H1 (cell line): ENCODE measurements around the gene CFAP74. TPM values are rescaled to one million over a fixed set of nuclear protein-coding genes. Genes with fewer than 3 reads are reported as not detected.
A peak's percentile ranks its signal among the peaks of the same experiment; 100 is the strongest.

Experiments used
- CTCF ChIA-PET: fragments of 300-600 bp; sonication (Branson Sonifier 250); formaldehyde crosslinking; loops from one replicate; lab custom pipeline; 2021; ENCODE audit not compliant: partially characterized antibody; lab: Charles Lee
- POLR2A ChIA-PET: fragments of 300-600 bp; sonication (Branson Sonifier 250); formaldehyde crosslinking; loops from one replicate; lab custom pipeline; 2021; ENCODE audit warnings: inconsistent platforms; ENCODE audit not compliant: partially characterized antibody; lab: Charles Lee
- DNase-seq, 2 experiments: peaks; one replicate each; pipeline versions ENCODE4 v3.0.0 to v3.0.0-alpha.2; 2010 to 2022; ENCODE audit warnings: low spot score in 2 of 2, low read depth in 1 of 2, mixed read lengths in 1 of 2
- FAIRE-seq: peaks from 2 replicates; lab custom pipeline; 2011; peaks lifted over from hg19 to GRCh38; lab: Jason Lieb, UNC
- H2AFZ ChIP-seq: 2 replicates; pipeline ENCODE4 v1.8.1; 2012; ENCODE audit warnings: low read length, inconsistent platforms
- H2AK5ac ChIP-seq: 2 replicates; pipeline ENCODE4 v1.6.1; 2013; ENCODE audit warnings: low read depth, low read length
- H2BK120ac ChIP-seq: replicated peaks from 2 replicates; pipeline ENCODE3; 2013; ENCODE audit warnings: low read depth, low read length, inconsistent platforms
- H2BK12ac ChIP-seq: 2 replicates; pipeline ENCODE4 v1.6.1; 2013; ENCODE audit warnings: low read depth, low read length
- H2BK15ac ChIP-seq: 2 replicates; pipeline ENCODE4 v1.6.1; 2013; ENCODE audit warnings: low read length
- H2BK20ac ChIP-seq: 2 replicates; pipeline ENCODE4 v1.6.1; 2013; ENCODE audit warnings: low read length
- H2BK5ac ChIP-seq: 2 replicates; pipeline ENCODE4 v1.6.1; 2013; ENCODE audit warnings: low read depth, low read length
- H3K14ac ChIP-seq: 2 replicates; pipeline ENCODE4 v1.6.1; 2013; ENCODE audit warnings: inconsistent platforms; ENCODE audit not compliant: insufficient read length
- H3K18ac ChIP-seq: 2 replicates; pipeline ENCODE4 v1.6.1; 2013; ENCODE audit warnings: low read length; ENCODE audit errors: extremely low read depth
- H3K23ac ChIP-seq: 2 replicates; pipeline ENCODE4 v1.6.1; 2013; ENCODE audit warnings: inconsistent platforms; ENCODE audit not compliant: insufficient read length
- H3K23me2 ChIP-seq: 2 replicates; pipeline ENCODE4 v1.6.1; 2013; ENCODE audit warnings: low read depth, low read length
- H3K27ac ChIP-seq: 2 replicates; pipeline ENCODE4 v1.6.1; 2011; ENCODE audit warnings: low read depth, low read length, inconsistent platforms
- H3K27me3 ChIP-seq, 4 experiments: replicated peaks in 1 of 4; 1 replicate in 1 of 4; 2 replicates in 3 of 4; pipeline versions ENCODE4 v1.6.1 to v1.8.1; 2011 to 2013; ENCODE audit warnings: low read length in 3 of 4, mild to moderate bottlenecking in 3 of 4, inconsistent platforms in 2 of 4, mixed read lengths in 2 of 4, moderate library complexity in 1 of 4; ENCODE audit not compliant: control insufficient read depth in 3 of 4, insufficient read depth in 3 of 4; ENCODE audit errors: extremely low read depth in 1 of 4
- H3K36me3 ChIP-seq, 4 experiments: 2 replicates each; pipeline versions ENCODE4 v1.6.1 to v1.8.1; 2011 to 2013; ENCODE audit warnings: mild to moderate bottlenecking in 4 of 4, low read length in 3 of 4, moderate library complexity in 2 of 4, control low read depth in 1 of 4, inconsistent platforms in 1 of 4; ENCODE audit not compliant: insufficient read depth in 4 of 4, control insufficient read depth in 2 of 4
- H3K4ac ChIP-seq: replicated peaks from 2 replicates; pipeline ENCODE3; 2013; ENCODE audit warnings: low read length, low read depth, mixed read lengths, inconsistent platforms; ENCODE audit not compliant: insufficient read length
- H3K4me1 ChIP-seq, 4 experiments: replicated peaks in 1 of 4; 1 replicate in 1 of 4; 2 replicates in 3 of 4; pipeline versions ENCODE4 v1.6.1 to v1.8.1; 2011 to 2013; ENCODE audit warnings: low read length in 3 of 4, inconsistent platforms in 2 of 4, mixed read lengths in 1 of 4; ENCODE audit not compliant: insufficient read depth in 4 of 4, control insufficient read depth in 3 of 4
- H3K4me2 ChIP-seq, 2 experiments: 2 replicates each; pipeline versions ENCODE4 v1.6.1 to v1.8.1; 2011 to 2013; ENCODE audit warnings: low read depth in 2 of 2, low read length in 2 of 2, control low read depth in 1 of 2, inconsistent platforms in 1 of 2, mild to moderate bottlenecking in 1 of 2; ENCODE audit not compliant: insufficient read depth in 1 of 2
- H3K4me3 ChIP-seq, 4 experiments: fragments of 200-600, 300-600 bp in 1 of 4; sonication (generic), shearing (Covaris generic), sonication (Bioruptor Twin) in 1 of 4; 2 replicates each; pipeline versions ENCODE4 v1.5.1 to v1.8.1; 2011 to 2016; ENCODE audit warnings: low read length in 4 of 4, low read depth in 3 of 4, control low read depth in 2 of 4, inconsistent platforms in 2 of 4, mild to moderate bottlenecking in 2 of 4, mixed read lengths in 1 of 4, moderate library complexity in 1 of 4; ENCODE audit not compliant: insufficient read depth in 2 of 4; ENCODE audit errors: extremely low read depth in 1 of 4
- H3K56ac ChIP-seq: replicated peaks from 2 replicates; pipeline ENCODE3; 2013; ENCODE audit warnings: low read depth, mild to moderate bottlenecking, mixed read lengths, low read length, inconsistent platforms; ENCODE audit not compliant: insufficient read length
- H3K79me1 ChIP-seq: 2 replicates; pipeline ENCODE4 v1.6.1; 2013; ENCODE audit warnings: low read depth, low read length, control low read depth
- H3K79me2 ChIP-seq, 2 experiments: 2 replicates each; pipeline versions ENCODE4 v1.6.1 to v1.8.1; 2012 to 2013; ENCODE audit warnings: low read length in 2 of 2, mild to moderate bottlenecking in 2 of 2, inconsistent platforms in 1 of 2; ENCODE audit not compliant: insufficient read depth in 2 of 2, control insufficient read depth in 1 of 2
- H3K9ac ChIP-seq, 4 experiments: replicated peaks in 1 of 4; 1 replicate in 1 of 4; 2 replicates in 3 of 4; pipeline versions ENCODE4 v1.6.1 to v1.8.1; 2011 to 2013; ENCODE audit warnings: low read depth in 3 of 4, low read length in 3 of 4, control low read depth in 2 of 4, mild to moderate bottlenecking in 2 of 4, moderate library complexity in 2 of 4, inconsistent platforms in 1 of 4; ENCODE audit errors: extremely low read depth in 1 of 4
- H3K9me3 ChIP-seq, 2 experiments: 2 replicates each; pipeline versions ENCODE4 v1.6.1 to v1.8.1; 2012 to 2013; ENCODE audit warnings: mild to moderate bottlenecking in 2 of 2, moderate library complexity in 2 of 2, control low read depth in 1 of 2, inconsistent platforms in 1 of 2, low read depth in 1 of 2, low read length in 1 of 2, mixed read lengths in 1 of 2; ENCODE audit not compliant: insufficient read depth in 2 of 2
- H4K20me1 ChIP-seq, 2 experiments: replicated peaks in 1 of 2; 2 replicates each; pipeline versions ENCODE3 to v1.8.1; 2011 to 2013; ENCODE audit warnings: inconsistent platforms in 2 of 2, low read length in 2 of 2, mild to moderate bottlenecking in 1 of 2; ENCODE audit not compliant: insufficient read depth in 2 of 2, control insufficient read depth in 1 of 2
- H4K5ac ChIP-seq: 2 replicates; pipeline ENCODE4 v1.6.1; 2013; ENCODE audit warnings: low read length, low read depth, mixed read lengths, inconsistent platforms; ENCODE audit not compliant: insufficient read length
- H4K8ac ChIP-seq: 2 replicates; pipeline ENCODE4 v1.8.0; 2013; ENCODE audit warnings: mild to moderate bottlenecking, moderate library complexity, low read length, inconsistent platforms; ENCODE audit not compliant: insufficient read depth; ENCODE audit errors: extremely low read depth
- H4K91ac ChIP-seq: replicated peaks from 2 replicates; pipeline ENCODE3; 2013; ENCODE audit warnings: low read length, mixed read lengths, inconsistent platforms; ENCODE audit not compliant: insufficient read length
- CTBP2 ChIP-seq: IDR thresholded peaks from 2 replicates; pipeline ENCODE4 v1.7.0; 2011; ENCODE audit warnings: borderline replicate concordance, mild to moderate bottlenecking, moderate library complexity, mixed read lengths, low read length; ENCODE audit not compliant: insufficient read depth, insufficient read length
- EZH2 ChIP-seq: fragments of 200-600 bp; sonication (generic); IDR thresholded peaks from 2 replicates; pipeline ENCODE4 v1.7.1; 2012; ENCODE audit warnings: low read depth, mild to moderate bottlenecking, moderate library complexity, low read length, inconsistent platforms; ENCODE audit not compliant: severe bottlenecking
- NANOG ChIP-seq: IDR thresholded peaks from 2 replicates; pipeline ENCODE4 v1.6.1; 2011; ENCODE audit warnings: low read length, low read depth, mild to moderate bottlenecking, inconsistent platforms; ENCODE audit not compliant: insufficient read depth, poor library complexity, severe bottlenecking
- POLR2A ChIP-seq, 2 experiments: IDR thresholded peaks; 1 replicate in 1 of 2; 2 replicates in 1 of 2; pipeline ENCODE4 v1.6.1; 2011; ENCODE audit warnings: low read depth in 2 of 2, low read length in 2 of 2, mild to moderate bottlenecking in 2 of 2; ENCODE audit errors: control extremely low read depth in 1 of 2
- RNF2 ChIP-seq: fragments of 200-900, 300-1000 bp; sonication (generic); IDR thresholded peaks from 2 replicates; pipeline ENCODE4 v1.7.1; 2016; ENCODE audit warnings: borderline replicate concordance, low read depth, mild to moderate bottlenecking, antibody characterized with exemption, low read length; ENCODE audit not compliant: poor library complexity, severe bottlenecking; ENCODE audit errors: missing control alignments
- SRF ChIP-seq: IDR thresholded peaks from 2 replicates; pipeline ENCODE4 v1.6.1; 2011; ENCODE audit warnings: mild to moderate bottlenecking, low read depth, low read length, moderate library complexity
- SUZ12 ChIP-seq: fragments of 200-600 bp; sonication (generic); IDR thresholded peaks from 2 replicates; pipeline ENCODE4 v1.6.1; 2012; ENCODE audit warnings: mild to moderate bottlenecking, inconsistent platforms, low read length, moderate library complexity, mixed read lengths
- TCF12 ChIP-seq: IDR thresholded peaks from 2 replicates; pipeline ENCODE4 v1.6.1; 2011; ENCODE audit warnings: low read depth, mild to moderate bottlenecking, low read length
- WGBS, 2 experiments: shearing (Covaris generic) in 1 of 2; methylation state at CpG; one replicate each; pipeline versions ENCODE4 v1.1.6 to v1.1.7; 2013 to 2015; ENCODE audit warnings: low lambda C conversion rate in 2 of 2, mixed read lengths in 2 of 2, inconsistent platforms in 1 of 2, low coverage in 1 of 2, missing lambda C conversion rate in 1 of 2; ENCODE audit not compliant: insufficient replicate concordance in 2 of 2, insufficient coverage in 1 of 2, insufficient read length in 1 of 2; ENCODE audit errors: extremely low coverage in 1 of 2, missing lambda C conversion rate in 1 of 2; 5-methylcytosine and 5-hydroxymethylcytosine counted together
- polyA plus RNA-seq, 7 experiments: library from polyadenylated mRNA; depleted of rRNA in 3 of 7; stranded (reverse) in 5 of 7; unstranded in 2 of 7; fragments of >200 nt in 5 of 7; fragments of 200-250 nt in 2 of 7; gene quantifications; 1 replicate in 5 of 7; 2 replicates in 1 of 7; 4 replicates in 1 of 7; pipeline versions ENCODE4 v1.2.1 to v1.2.3, GENCODE V29; 2011 to 2013; ENCODE audit warnings: missing spikeins in 2 of 7, mixed read lengths in 2 of 7
- total RNA-seq: library from RNA; stranded (reverse); fragmentation: NEBNext Ultra II Directional; extraction: Animal tissue kit (Norgen Biotek cat#: 25700); gene quantifications from 2 replicates; pipeline ENCODE4 v1.2.1, GENCODE V29; 2021

The CFAP74 gene
- total and polyA plus RNA-seq, 2 of the 8 experiments (the other 6 are each of a cell fraction or from before 2014, with no cell fraction given): 0.09 to 0.20 TPM

- POLR2A ChIA-PET: interaction anchor here (1.2 to 1.5 kb wide), 2 partner anchors 10 to 138 kb away, joined by 3 read pairs; no protein-coding TSS in a partner anchor
- H2AFZ ChIP-seq: peak overlapping the region; percentile 98; the same call in 1 of the 2 replicates
- 0 out of 4 replicates have a peak, but pooled peaks cover 0 to under 1% of the 10 kb centered on the region in 2 experiments for H3K9me3 ChIP-seq
- H3K79me1 ChIP-seq: no peaks in the 10 kb centered on the region
- peak overlapping the region; percentile 50; the same call in 1 of the 2 replicates for H2BK12ac ChIP-seq
- H3K4ac ChIP-seq: peak overlapping the region; percentile 78
- no peak overlapping the region for H3K4me3 ChIP-seq
- TF ChIP-seq CTBP2: no peak
- TF ChIP-seq RNF2: no peak
- TF ChIP-seq SRF: no peak
- no peak for TF ChIP-seq TCF12
- no peak for TF ChIP-seq POLR2A (IDR thresholded peaks at IDR 0.05; ENCODE audit: control extremely low read depth in 1 of 2, low read depth in 2 of 2, low read length in 2 of 2)
- TF ChIP-seq NANOG: no peak
- no peak for TF ChIP-seq EZH2
- no peak for TF ChIP-seq SUZ12
- TF ChIP-seq, all 59 proteins: peak for 0
- FAIRE-seq (no peak), DNase-seq (no peak)
- Histone ChIP-seq H3K27me3 (no peaks in the 10 kb centered on the region), H3K56ac (no peak overlapping the region), H3K23me2 (peaks cover 4% of the 10 kb centered on the region; the same call in 1 of the 2 replicates), H3K9ac (no peak overlapping the region), H3K36me3 (no peaks in the 10 kb centered on the region), H2BK5ac (peak overlapping the region; percentile 24; the same call in 1 of the 2 replicates), H3K79me2 (no peaks in the 10 kb centered on the region), H3K23ac (no peak overlapping the region), H4K20me1 (peaks cover 0 to 2% of the 10 kb centered on the region in 2 experiments), H2AK5ac (0 out of 2 replicates have a peak overlapping the region, but pooled peaks have one; percentile 11), H3K4me2 (no peak overlapping the region), H2BK120ac (no peak overlapping the region), H4K5ac (no peak overlapping the region), H3K4me1 (peaks cover 0 to 2% (median 0%) of the 10 kb centered on the region in 4 experiments; a peak in 2 of 7 replicates), H2BK20ac (0 out of 2 replicates have a peak overlapping the region, but pooled peaks have one; percentile 48), H4K91ac (peak overlapping the region; percentile 61), H3K14ac (no peak overlapping the region), H2BK15ac (no peak overlapping the region), H4K8ac (peak overlapping the region; percentile 81), H3K18ac (peak overlapping the region; percentile 32; the same call in 1 of the 2 replicates), H3K27ac (no peak overlapping the region)
- WGBS, 2 experiments: 93% methylated on average over 44 of the region's 45 CpGs; no CpG with 5 or more reads in 1 of the 2 experiments
- CTCF ChIA-PET: interaction anchor here (0.7 to 9.3 kb wide), 21 partner anchors 7 to 616 kb away, joined by 3 to 145 read pairs (median 8); no protein-coding TSS in a partner anchor
These were observed 60.6 kb downstream of the CFAP74 start for GRCh38 chr1:1942753-1943656.
